OCI-LY1 (cell line): Measurements from ENCODE around the gene LRRTM3.

Experiments used
- CTCF ChIP-seq: fragments of 200-600 bp; sonication (generic), shearing (Covaris generic); IDR thresholded peaks from 2 replicates; pipeline ENCODE4 v1.5.1; 2017; ENCODE audit warnings: mild to moderate bottlenecking, antibody characterized with exemption, low read length, moderate library complexity, mixed read lengths
- EZH2 ChIP-seq: fragments of 200-600 bp; sonication (generic), shearing (Covaris generic); IDR thresholded peaks from 2 replicates; pipeline ENCODE4 v1.8.0; 2017; ENCODE audit warnings: borderline replicate concordance, mixed run types, mild to moderate bottlenecking, antibody characterized with exemption, low read length, moderate library complexity, mixed read lengths

GRCh38 chr10:66951896-66952295 lies 26.1 kb downstream of the LRRTM3 start:
- TF ChIP-seq CTCF (no peak), EZH2 (no peak)
